A204.1 (cell line): Measurements from ENCODE around the gene NLRC3.
"Not testable (repeated sequence)": the region's sequence is repeated elsewhere in the genome, so short reads cannot be mapped to it uniquely, and the experiment has no call there.

Experiments used
- FAIRE-seq: peaks from 2 replicates; lab custom pipeline; 2012; peaks lifted over from hg19 to GRCh38; lab: Jason Lieb, UNC

The NLRC3 gene

DNA sequence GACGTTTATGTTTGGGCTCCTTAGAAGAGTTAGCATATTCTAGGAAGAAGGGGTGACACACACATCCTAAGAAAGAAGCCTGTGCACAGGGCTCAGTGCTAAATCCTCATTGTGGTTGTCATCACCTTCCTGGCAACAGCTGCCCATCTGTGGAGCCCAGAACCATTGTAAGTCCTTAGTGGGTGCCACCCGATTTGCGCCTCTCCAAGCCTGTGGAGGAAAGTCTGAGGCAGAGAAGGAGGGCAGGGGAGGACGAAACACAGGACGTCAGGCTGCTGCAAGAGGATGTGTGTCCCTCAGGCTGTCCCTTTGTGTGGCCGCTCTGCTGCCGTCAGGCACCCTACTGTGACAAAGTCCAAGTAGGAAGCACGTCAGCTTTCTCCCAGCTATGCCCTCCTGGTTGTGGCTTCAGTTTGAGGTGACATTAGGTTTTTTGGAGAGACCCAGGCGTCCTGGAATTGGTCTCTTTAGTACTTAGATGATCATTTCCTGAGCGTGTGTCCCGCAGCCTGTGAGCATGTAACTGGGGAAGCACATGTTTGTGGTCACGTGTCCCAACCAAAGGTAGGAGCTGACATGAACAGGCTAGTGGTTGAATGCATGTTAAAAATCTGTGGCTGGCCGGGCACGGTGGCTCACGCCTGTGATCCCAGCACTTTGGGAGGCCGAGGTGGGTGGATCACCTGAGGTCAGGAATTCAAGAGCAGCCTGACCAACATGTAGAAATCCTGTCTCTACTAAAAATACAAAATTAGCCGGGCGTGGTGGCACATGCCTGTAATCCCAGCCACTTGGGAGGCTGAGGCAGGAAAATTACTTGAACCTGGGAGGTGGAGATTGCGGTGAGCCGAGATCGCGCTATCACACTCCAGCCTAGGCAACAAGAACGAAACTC, 65.7 kb downstream of the NLRC3 start:
- no peak for FAIRE-seq

- FAIRE-seq = no peak
Observed at GRCh38 chr16:3510416-3510815, 66.8 kb downstream of the NLRC3 start.

GRCh38 chr16:3509470-3509928, 67.7 kb downstream of the NLRC3 start:
- no peak for FAIRE-seq

DNA sequence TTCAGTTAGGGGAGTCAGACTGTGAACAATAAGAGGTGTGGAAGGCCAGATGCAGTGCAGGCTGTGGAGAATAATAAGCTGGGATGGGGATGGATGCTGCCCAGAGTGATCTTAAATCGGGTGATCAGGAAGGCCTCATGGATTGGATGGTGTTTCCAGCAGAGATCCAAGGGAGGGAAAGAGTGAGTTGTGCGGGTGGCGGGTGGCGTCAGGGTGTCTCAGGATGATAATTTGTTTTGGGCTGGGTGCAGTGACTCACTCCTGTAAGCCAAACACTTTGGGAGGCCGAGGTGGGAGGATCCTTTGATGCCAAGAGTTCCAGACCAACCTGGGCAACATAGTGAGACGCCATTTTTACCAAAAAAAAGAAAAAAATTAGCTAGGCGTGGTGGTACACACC, 68.5 kb downstream of the NLRC3 start:
- no peak for FAIRE-seq

GRCh38 chr16:3503523-3503922, 73.7 kb downstream of the NLRC3 start:
- FAIRE-seq = no peak

DNA sequence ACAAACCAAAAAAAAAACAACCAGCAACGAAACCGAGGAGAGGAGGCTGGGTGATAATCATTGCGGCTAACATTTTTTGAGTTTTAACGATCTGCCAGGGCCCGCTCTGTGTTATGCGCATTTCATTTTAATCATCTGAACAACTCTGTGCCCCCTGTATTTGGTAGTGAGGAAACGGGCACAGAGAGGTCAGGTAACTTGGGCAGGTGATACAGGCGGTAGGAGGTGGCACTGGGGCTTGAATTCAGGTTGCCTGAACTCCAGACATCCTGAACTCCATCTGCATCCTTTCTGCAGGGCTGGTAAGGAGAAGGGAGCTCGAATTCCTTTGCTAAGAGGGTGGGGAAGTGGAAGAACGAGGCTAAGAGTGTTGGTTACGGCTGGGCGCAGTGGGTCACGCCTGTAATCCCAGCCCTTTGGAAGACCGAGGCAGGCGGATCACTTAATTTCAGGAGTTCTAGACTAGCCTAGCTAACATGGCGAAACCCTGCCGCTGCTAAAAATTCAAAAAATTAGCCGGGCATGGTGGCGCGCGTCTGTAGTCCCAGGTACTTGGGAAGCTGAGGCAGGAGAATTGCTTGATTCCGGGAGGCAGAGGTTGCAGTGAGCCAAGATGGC, 75.3 kb downstream of the NLRC3 start:
- FAIRE-seq = no peak

DNA sequence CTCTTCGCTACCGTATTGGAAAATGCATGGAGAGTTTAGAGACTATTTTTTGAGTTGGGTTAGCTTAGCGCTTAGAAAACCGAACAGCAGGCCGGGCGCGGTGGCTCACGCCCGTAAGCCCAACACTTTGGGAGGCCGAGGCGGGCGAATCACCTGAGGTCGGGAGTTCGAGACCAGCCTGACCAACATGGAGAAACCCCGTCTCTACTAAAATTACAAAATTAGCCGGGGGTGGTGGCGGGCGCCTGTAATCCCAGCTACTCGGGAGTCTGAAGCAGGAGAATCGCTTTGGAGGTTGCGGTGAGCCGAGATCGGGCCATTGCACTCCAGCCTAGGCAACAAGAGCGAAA, 75.8 kb downstream of the NLRC3 start:
- FAIRE-seq = not testable (repeated sequence)

GRCh38 chr16:3498988-3499387, 78.2 kb downstream of the NLRC3 start:
- no peak for FAIRE-seq

DNA sequence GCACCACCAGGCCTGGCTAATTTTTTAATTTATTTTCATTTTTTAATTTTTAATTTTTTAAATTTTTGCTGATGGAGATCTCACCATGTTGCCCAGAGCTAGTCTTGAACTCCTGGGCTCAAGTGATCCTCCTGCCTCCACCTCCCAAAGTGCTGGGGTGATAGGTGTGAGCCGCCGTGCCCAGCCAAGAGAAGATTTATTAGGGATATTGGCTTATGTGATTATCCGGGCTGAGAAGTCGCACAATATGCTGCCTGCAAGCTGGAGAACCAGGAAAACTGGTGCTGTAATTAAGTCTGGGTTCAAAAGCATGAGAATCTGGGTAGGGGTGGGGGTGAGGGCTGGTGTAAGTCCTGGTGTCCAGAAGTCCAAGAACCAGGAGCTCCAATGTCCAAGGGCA, 79.4 kb downstream of the NLRC3 start:
- FAIRE-seq = no peak

GRCh38 chr16:3496386-3496785, 80.8 kb downstream of the NLRC3 start:
- no peak for FAIRE-seq

- FAIRE-seq = no peak
Observed at GRCh38 chr16:3495176-3495575, 82.0 kb downstream of the NLRC3 start, which contains the start of gene C16orf90. Gene C16orf90 (minus strand): TSS chr16:3495489. CDS start chr16:3495421, 68 bp downstream.

GRCh38 chr16:3494386-3494973, 82.7 kb downstream of the NLRC3 start:
- FAIRE-seq = no peak

- no peak for FAIRE-seq
Observed at GRCh38 chr16:3492356-3492755, 84.8 kb downstream of the NLRC3 start.

- FAIRE-seq = no peak
Observed at GRCh38 chr16:3490911-3491629, 86.1 kb downstream of the NLRC3 start.
